Measurements from ENCODE around the gene ENOX1.

Gene ENOX1

GRCh38 chr13:43245374-43245964 is 541.3 kb downstream of the ENOX1 start:
- DNase-seq (ENCODE audit: low read depth) = peak; percentile 69

GRCh38 chr13:43244481-43244880 is 542.3 kb downstream of the ENOX1 start:
- DNase-seq (ENCODE audit: low read depth) = no peak

- DNase-seq (ENCODE audit: low read depth) = no peak
Measured at GRCh38 chr13:43243711-43244110, 543.1 kb downstream of the ENOX1 start.

- no peak for DNase-seq (ENCODE audit: low read depth)
Measured at GRCh38 chr13:43242040-43242439, 544.7 kb downstream of the ENOX1 start.

- no peak for DNase-seq (ENCODE audit: low read depth)
Measured at GRCh38 chr13:43240278-43240677, 546.5 kb downstream of the ENOX1 start.

GRCh38 chr13:43239275-43239840 is 547.4 kb downstream of the ENOX1 start:
- no peak for DNase-seq (ENCODE audit: low read depth)

GRCh38 chr13:43238341-43239083 is 548.3 kb downstream of the ENOX1 start:
- no peak for DNase-seq (ENCODE audit: low read depth)

GRCh38 chr13:43237616-43238015 is 549.2 kb downstream of the ENOX1 start:
- no peak for DNase-seq (ENCODE audit: low read depth)

GRCh38 chr13:43235028-43235427 is 551.7 kb downstream of the ENOX1 start:
- no peak for DNase-seq (ENCODE audit: low read depth)

GRCh38 chr13:43232873-43233265 is 553.9 kb downstream of the ENOX1 start:
- peak; percentile 70 for DNase-seq (ENCODE audit: low read depth)

GRCh38 chr13:43232144-43232872 is 554.5 kb downstream of the ENOX1 start:
- no peak for DNase-seq (ENCODE audit: low read depth)

- DNase-seq (ENCODE audit: low read depth) = no peak
Measured at GRCh38 chr13:43230989-43231388, 555.8 kb downstream of the ENOX1 start.

- peak; percentile 48 for DNase-seq (ENCODE audit: low read depth)
Measured at GRCh38 chr13:43229506-43229905, 557.3 kb downstream of the ENOX1 start.

GRCh38 chr13:43227721-43228120 is 559.1 kb downstream of the ENOX1 start:
- no peak for DNase-seq (ENCODE audit: low read depth)

- DNase-seq (ENCODE audit: low read depth) = no peak
Measured at GRCh38 chr13:43223216-43223615, 563.6 kb downstream of the ENOX1 start.

- DNase-seq (ENCODE audit: low read depth) = no peak
Measured at GRCh38 chr13:43222086-43222485, 564.7 kb downstream of the ENOX1 start.

GRCh38 chr13:43221611-43222010 is 565.2 kb downstream of the ENOX1 start:
- DNase-seq (ENCODE audit: low read depth) = no peak

- DNase-seq (ENCODE audit: low read depth) = no peak
Measured at GRCh38 chr13:43220873-43221595, 565.7 kb downstream of the ENOX1 start.

- DNase-seq (ENCODE audit: low read depth) = no peak
Measured at GRCh38 chr13:43214124-43214523, 572.6 kb downstream of the ENOX1 start.

GRCh38 chr13:43206838-43207237 is 579.9 kb downstream of the ENOX1 start:
- no peak for DNase-seq (ENCODE audit: low read depth)

- DNase-seq (ENCODE audit: low read depth) = no peak
Measured at GRCh38 chr13:43205416-43205815, 581.4 kb downstream of the ENOX1 start.

GRCh38 chr13:43204591-43204990 is 582.2 kb downstream of the ENOX1 start:
- DNase-seq (ENCODE audit: low read depth) = no peak
